ENCODE results near the gene SPRYD3. TPM values are rescaled to one million over a fixed set of nuclear protein-coding genes. Genes with fewer than 3 reads are reported as not detected.
A peak's percentile ranks its signal among the peaks of the same experiment; 100 is the strongest.

SPRYD3 gene
- total and polyA plus RNA-seq, 12 donors = 20.5 to 63.9 (median 47.4) TPM

- intact Hi-C loops (cut with DNase I) = loop anchor here (1.0 to 10.0 kb wide), 8 partner anchors 7 to 132 kb away; partner anchors contain the start of genes SOAT2 (in 2 of the 10) and IGFBP6 (in 1 of the 10)
- ATAC-seq (peak in 4 of 8 donors; percentile 0 to 1 (median 0)), DNase-seq (peak in 1 of 2 donors; percentile 14)
- H3K4me1 ChIP-seq = peaks cover 58 to 100% (median 87%) of the 10 kb centered on the region in 9 donors
- H3K27ac ChIP-seq = peak overlapping the region; percentile 5 to 88 (median 74)
- WGBS, 2 donors = 62 to 76% methylated on average over 11 of the region's 11 CpGs
- no peak for TF ChIP-seq CTCF (IDR thresholded peaks at IDR 0.05)
- H3K36me3 ChIP-seq = peaks cover 0 to 98% (median 42%) of the 10 kb centered on the region in 9 donors
- H3K27me3 ChIP-seq = no peaks in the 10 kb centered on the region
- H3K9me3 ChIP-seq = no peaks in the 10 kb centered on the region
- H3K4me3 ChIP-seq = no peak overlapping the region
These were observed 14.4 kb downstream of the SPRYD3 start for GRCh38 chr12:53064613-53065436.

- intact Hi-C loops (cut with DNase I) = loop anchor here in 4 of 10 donors (1.0 to 10.0 kb wide), 5 partner anchors 8 to 131 kb away; partner anchors contain the start of gene IGFBP6 (in 1 of the 4)
These were observed 15.2 kb downstream of the SPRYD3 start for GRCh38 chr12:53063708-53064612.

GRCh38 chr12:53062977-53063707 lies 16.0 kb downstream of the SPRYD3 start:
- 65 to 70% methylated on average over 14 of the region's 14 CpGs for WGBS, 2 donors
- peak overlapping the region in 9 of 10 donors; percentile 17 to 88 (median 66) for H3K27ac ChIP-seq
- no peak for ATAC-seq
- DNase-seq = no peak
- H3K4me1 ChIP-seq = peaks cover 45 to 100% (median 79%) of the 10 kb centered on the region in 9 donors
- H3K36me3 ChIP-seq = peaks cover 0 to 99% (median 58%) of the 10 kb centered on the region in 9 donors
- no peak overlapping the region for H3K4me3 ChIP-seq
- H3K9me3 ChIP-seq = no peaks in the 10 kb centered on the region
- no peak for TF ChIP-seq CTCF (IDR thresholded peaks at IDR 0.05)
- intact Hi-C loops (cut with DNase I) = loop anchor here in 1 of 10 donors (5.0 to 10.0 kb wide), 2 partner anchors 34 to 132 kb away; partner anchors contain the start of gene IGFBP6
- no peaks in the 10 kb centered on the region for H3K27me3 ChIP-seq

More at GRCh38 chr12:53063708-53064612, 15.2 kb downstream of the SPRYD3 start:
- peak in 7 of 8 donors; percentile 35 to 58 (median 53) for ATAC-seq
- 46 to 55% methylated on average over 13 of the region's 13 CpGs for WGBS, 2 donors
- H3K9me3 ChIP-seq = no peaks in the 10 kb centered on the region
- peaks cover 0 to 97% (median 50%) of the 10 kb centered on the region in 9 donors for H3K36me3 ChIP-seq
- TF ChIP-seq CTCF (IDR thresholded peaks at IDR 0.05) = peak in 1 of 9 donors; percentile 3
- no peaks in the 10 kb centered on the region for H3K27me3 ChIP-seq
- peak; percentile 47 to 81 for DNase-seq
- H3K4me1 ChIP-seq = peaks cover 49 to 100% (median 84%) of the 10 kb centered on the region in 9 donors
- peak overlapping the region; percentile 5 to 88 (median 68) for H3K27ac ChIP-seq
- H3K4me3 ChIP-seq = no peak overlapping the region
